ENCODE data around the gene FAAP20.

- no peak for TF ChIP-seq POLR2AphosphoS5 (IDR thresholded peaks at IDR 0.05)
- TF ChIP-seq CTCF (IDR thresholded peaks at IDR 0.05), result no peak
- TF ChIP-seq POLR2A (IDR thresholded peaks at IDR 0.05), result no peak
- no peak for TF ChIP-seq EP300 (IDR thresholded peaks at IDR 0.05; ENCODE audit: low read depth)
Measured at GRCh38 chr1:2202008-2202575, 7.5 kb upstream of the FAAP20 start.
